ENCODE data around the gene ZBTB5.

The ZBTB5 gene

GRCh38 chr9:37438359-37438758 lies 26.9 kb downstream of the ZBTB5 start:
- peaks cover 63% of the 10 kb centered on the region for H3K36me3 Mint-ChIP-seq (ENCODE audit: low read depth)
- no peak for TF ChIP-seq CTCF (IDR thresholded peaks at IDR 0.05)
- no peak overlapping the region for H3K27ac Mint-ChIP-seq
- no peak for DNase-seq
- no peak overlapping the region for H3K4me3 Mint-ChIP-seq
- H3K4me1 Mint-ChIP-seq, result peaks cover 25% of the 10 kb centered on the region
- no peaks in the 10 kb centered on the region for H3K27me3 Mint-ChIP-seq (ENCODE audit: low read depth, poor library complexity)
- H3K9me3 Mint-ChIP-seq, result no peaks in the 10 kb centered on the region

DNA sequence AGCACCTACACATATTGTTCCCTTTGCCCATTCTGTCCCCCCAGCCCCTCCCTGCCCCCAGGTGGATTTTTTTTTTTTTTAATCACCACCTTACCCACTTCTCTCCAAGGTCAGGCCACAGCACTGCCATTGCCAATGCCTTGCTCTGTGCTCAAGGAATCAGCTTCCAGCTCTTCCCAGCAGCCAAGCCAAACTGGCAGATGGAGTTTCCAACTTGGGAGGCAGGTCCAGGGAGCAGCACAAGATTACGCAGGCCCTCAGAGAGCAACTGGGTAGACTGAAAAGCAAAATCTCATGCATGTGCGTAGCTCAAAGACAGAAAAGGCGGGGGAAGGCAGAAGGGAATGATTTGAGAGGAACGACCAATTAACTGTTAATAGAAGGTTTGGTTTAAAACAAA lies 27.6 kb downstream of the ZBTB5 start:
- DNase-seq, result no peak
- H3K36me3 Mint-ChIP-seq (ENCODE audit: low read depth), result peaks cover 66% of the 10 kb centered on the region
- H3K4me3 Mint-ChIP-seq, result no peak overlapping the region
- no peak for TF ChIP-seq CTCF (IDR thresholded peaks at IDR 0.05)
- H3K27ac Mint-ChIP-seq, result peak overlapping the region; percentile 83
- H3K9me3 Mint-ChIP-seq, result no peaks in the 10 kb centered on the region
- no peaks in the 10 kb centered on the region for H3K27me3 Mint-ChIP-seq (ENCODE audit: low read depth, poor library complexity)
- H3K4me1 Mint-ChIP-seq, result peaks cover 32% of the 10 kb centered on the region

GRCh38 chr9:37437010-37437409 lies 28.2 kb downstream of the ZBTB5 start:
- Mint-ChIP-seq H3K9me3 (no peaks in the 10 kb centered on the region), H3K4me3 (no peak overlapping the region), H3K4me1 (peaks cover 30% of the 10 kb centered on the region), H3K27me3 (ENCODE audit: low read depth, poor library complexity) (no peaks in the 10 kb centered on the region), H3K27ac (no peak overlapping the region), H3K36me3 (ENCODE audit: low read depth) (peaks cover 61% of the 10 kb centered on the region)
- no peak for TF ChIP-seq CTCF (IDR thresholded peaks at IDR 0.05)
- DNase-seq, result no peak

GRCh38 chr9:37436540-37436939 lies 28.7 kb downstream of the ZBTB5 start:
- Mint-ChIP-seq H3K36me3 (ENCODE audit: low read depth) (peaks cover 61% of the 10 kb centered on the region), H3K9me3 (no peaks in the 10 kb centered on the region), H3K27ac (peak overlapping the region; percentile 8), H3K4me1 (peaks cover 30% of the 10 kb centered on the region), H3K4me3 (no peak overlapping the region), H3K27me3 (ENCODE audit: low read depth, poor library complexity) (no peaks in the 10 kb centered on the region)
- DNase-seq, result no peak
- no peak for TF ChIP-seq CTCF (IDR thresholded peaks at IDR 0.05)

GRCh38 chr9:37433867-37434371 lies 31.3 kb downstream of the ZBTB5 start:
- peak overlapping the region; percentile 83 for H3K27ac Mint-ChIP-seq
- no peak for DNase-seq
- H3K27me3 Mint-ChIP-seq (ENCODE audit: low read depth, poor library complexity), result no peaks in the 10 kb centered on the region
- peaks cover 42% of the 10 kb centered on the region for H3K4me1 Mint-ChIP-seq
- H3K4me3 Mint-ChIP-seq, result peak overlapping the region; percentile 13
- H3K9me3 Mint-ChIP-seq, result no peaks in the 10 kb centered on the region
- peaks cover 48% of the 10 kb centered on the region for H3K36me3 Mint-ChIP-seq (ENCODE audit: low read depth)
- TF ChIP-seq CTCF (IDR thresholded peaks at IDR 0.05), result no peak

GRCh38 chr9:37432020-37432419 lies 33.2 kb downstream of the ZBTB5 start:
- no peak overlapping the region for H3K27ac Mint-ChIP-seq
- H3K4me1 Mint-ChIP-seq, result peaks cover 42% of the 10 kb centered on the region
- no peaks in the 10 kb centered on the region for H3K9me3 Mint-ChIP-seq
- H3K36me3 Mint-ChIP-seq (ENCODE audit: low read depth), result peaks cover 48% of the 10 kb centered on the region
- no peaks in the 10 kb centered on the region for H3K27me3 Mint-ChIP-seq (ENCODE audit: low read depth, poor library complexity)
- no peak for TF ChIP-seq CTCF (IDR thresholded peaks at IDR 0.05)
- no peak for DNase-seq
- H3K4me3 Mint-ChIP-seq, result no peak overlapping the region
